HepG2 (cell line): ENCODE data around the gene GANC. TPM values are rescaled to one million over a fixed set of nuclear protein-coding genes. Genes with fewer than 3 reads are reported as not detected.

Experiments
- DNMT3B ChIP-seq: conservative IDR thresholded peaks from 2 replicates; pipeline ENCODE4 v1.6.1; 2016; ENCODE audit warnings: missing biosample characterization, control low read depth
- DPF2 ChIP-seq: sonication (generic); formaldehyde crosslinking; IDR thresholded peaks from 2 replicates; pipeline ENCODE4 v1.4.0; 2020; ENCODE audit warnings: mild to moderate bottlenecking, low read depth, missing genetic modification reagents, borderline replicate concordance
- EP300 ChIP-seq, 3 experiments: sonication (generic) in 1 of 3; formaldehyde crosslinking in 1 of 3; IDR thresholded peaks; 2 replicates each; pipeline versions ENCODE4 v1.5.1 to v1.6.1; 2011 to 2020; ENCODE audit warnings: low read depth in 2 of 3, low read length in 2 of 3, borderline replicate concordance in 1 of 3, improper control_type of control experiment in 1 of 3, mild to moderate bottlenecking in 1 of 3, missing genetic modification reagents in 1 of 3, moderate library complexity in 1 of 3
- FOSL2 ChIP-seq: sonication (generic); formaldehyde crosslinking; IDR thresholded peaks from 2 replicates; pipeline ENCODE4 v1.4.0; 2020; ENCODE audit warnings: missing genetic modification reagents
- HIVEP1 ChIP-seq: sonication (generic); formaldehyde crosslinking; IDR thresholded peaks from 2 replicates; pipeline ENCODE4 v1.4.0; 2020; ENCODE audit warnings: mild to moderate bottlenecking, missing genetic modification reagents
- IRF2 ChIP-seq: IDR thresholded peaks from 2 replicates; pipeline ENCODE4 v1.6.1; 2018; ENCODE audit warnings: missing genetic modification reagents, missing compliant biosample characterization
- IRX3 ChIP-seq: sonication (generic); formaldehyde crosslinking; IDR thresholded peaks from 2 replicates; pipeline ENCODE4 v1.8.1; 2023; ENCODE audit warnings: mild to moderate bottlenecking, low read depth, missing genetic modification reagents, borderline replicate concordance
- KAT2B ChIP-seq: fragments of 150-350 bp; IDR thresholded peaks from 2 replicates; pipeline ENCODE4 v1.6.1; 2014; ENCODE audit warnings: low read depth, low read length, borderline replicate concordance
- MTERF4 ChIP-seq: sonication (generic); formaldehyde crosslinking; IDR thresholded peaks from 2 replicates; pipeline ENCODE4 v1.8.0; 2023; ENCODE audit warnings: mild to moderate bottlenecking, missing genetic modification reagents
- ZBTB26 ChIP-seq: IDR thresholded peaks from 2 replicates; pipeline ENCODE4 v1.6.1; 2016; ENCODE audit warnings: missing compliant biosample characterization, missing genetic modification reagents, borderline replicate concordance
- ZBTB40 ChIP-seq, 2 experiments: fragments of 450-650 bp in 1 of 2; sonication (generic) in 1 of 2; formaldehyde crosslinking in 1 of 2; IDR thresholded peaks; 2 replicates each; pipeline versions ENCODE4 v1.6.1 to v1.8.0; 2016 to 2022; ENCODE audit warnings: antibody characterized with exemption in 1 of 2, mild to moderate bottlenecking in 1 of 2, missing genetic modification reagents in 1 of 2
- ZMYM3 ChIP-seq: sonication (generic); formaldehyde crosslinking; IDR thresholded peaks from 2 replicates; pipeline ENCODE4 v1.5.1; 2020; ENCODE audit warnings: mild to moderate bottlenecking, missing genetic modification reagents
- ZNF3 ChIP-seq: IDR thresholded peaks from 2 replicates; pipeline ENCODE4 v1.7.0; 2017; ENCODE audit warnings: inconsistent platforms
- ZNF432 ChIP-seq: sonication (generic); formaldehyde crosslinking; IDR thresholded peaks from 2 replicates; pipeline ENCODE4 v1.5.0; 2020; ENCODE audit warnings: missing genetic modification reagents, mild to moderate bottlenecking, borderline replicate concordance
- ZNF496 ChIP-seq: sonication (generic); formaldehyde crosslinking; IDR thresholded peaks from 2 replicates; pipeline ENCODE4 v1.8.1; 2023; ENCODE audit warnings: mild to moderate bottlenecking, moderate library complexity, missing genetic modification reagents; ENCODE audit not compliant: insufficient replicate concordance
- polyA plus RNA-seq, 8 experiments: library from polyadenylated mRNA; depleted of rRNA in 3 of 8; stranded (reverse) in 7 of 8; unstranded in 1 of 8; fragments of >200 nt; fragmentation: Illumina TruSeq in 4 of 8; extraction: Trizol in 4 of 8; gene quantifications; 2 replicates each; pipeline versions ENCODE4 v1.2.1 to v1.2.3, GENCODE V29; 2011 to 2016; ENCODE audit warnings: low read depth in 4 of 8, missing spikeins in 1 of 8, mixed read lengths in 1 of 8; ENCODE audit not compliant: insufficient read depth in 1 of 8
- total RNA-seq, 5 experiments: library from RNA; depleted of rRNA; stranded (reverse); fragments of >200 nt; fragmentation: Illumina TruSeq; extraction: Trizol; gene quantifications; 2 replicates each; pipeline ENCODE4 v1.2.3, GENCODE V29; 2016; ENCODE audit warnings: low read depth in 1 of 5

Gene GANC
- total and polyA plus RNA-seq, 2 of the 13 experiments (the other 11 are each of a cell fraction or from before 2014, with no cell fraction given): 17.0 to 21.0 TPM

GRCh38 chr15:42272939-42273899, at the start of gene GANC, which contains the start of gene TMEM87A (continued):
- TF ChIP-seq ZBTB40 (IDR thresholded peaks at IDR 0.05) (peak; percentile 51), ZBTB40 (CRISPR knock-in tag; IDR thresholded peaks at IDR 0.05) (no peak; the same call in none of the 2 replicates), IRX3 (CRISPR knock-in tag) (peak; percentile 82; the same call in 1 of the 2 replicates), ZBTB26 (peak; percentile 58; the same call in 1 of the 2 replicates), ZMYM3 (CRISPR knock-in tag) (no peak), DPF2 (CRISPR knock-in tag) (no peak), KAT2B (no peak), DNMT3B (CRISPR knock-in tag) (0 out of 2 replicates have a peak, but pooled peaks have one; percentile 14), MTERF4 (no peak), ZNF496 (CRISPR knock-in tag) (no peak), ZNF3 (CRISPR knock-in tag) (peak; percentile 70; the same call in 1 of the 2 replicates), EP300 (IDR thresholded peaks at IDR 0.05; ENCODE audit: low read depth in 2 of 2, low read length in 2 of 2) (0 out of 4 replicates have a peak, but pooled peaks of 1 of the 2 experiments have one; percentile 6), EP300 (CRISPR knock-in tag; IDR thresholded peaks at IDR 0.05; ENCODE audit: borderline replicate concordance) (no peak; the same call in 1 of the 2 replicates), HIVEP1 (CRISPR knock-in tag) (0 out of 2 replicates have a peak, but pooled peaks have one; percentile 74), IRF2 (peak; percentile 78), ZNF432 (CRISPR knock-in tag) (no peak), FOSL2 (0 out of 2 replicates have a peak, but pooled peaks have one; percentile 4)
